ENCODE data around the gene NR1D2.

DNA sequence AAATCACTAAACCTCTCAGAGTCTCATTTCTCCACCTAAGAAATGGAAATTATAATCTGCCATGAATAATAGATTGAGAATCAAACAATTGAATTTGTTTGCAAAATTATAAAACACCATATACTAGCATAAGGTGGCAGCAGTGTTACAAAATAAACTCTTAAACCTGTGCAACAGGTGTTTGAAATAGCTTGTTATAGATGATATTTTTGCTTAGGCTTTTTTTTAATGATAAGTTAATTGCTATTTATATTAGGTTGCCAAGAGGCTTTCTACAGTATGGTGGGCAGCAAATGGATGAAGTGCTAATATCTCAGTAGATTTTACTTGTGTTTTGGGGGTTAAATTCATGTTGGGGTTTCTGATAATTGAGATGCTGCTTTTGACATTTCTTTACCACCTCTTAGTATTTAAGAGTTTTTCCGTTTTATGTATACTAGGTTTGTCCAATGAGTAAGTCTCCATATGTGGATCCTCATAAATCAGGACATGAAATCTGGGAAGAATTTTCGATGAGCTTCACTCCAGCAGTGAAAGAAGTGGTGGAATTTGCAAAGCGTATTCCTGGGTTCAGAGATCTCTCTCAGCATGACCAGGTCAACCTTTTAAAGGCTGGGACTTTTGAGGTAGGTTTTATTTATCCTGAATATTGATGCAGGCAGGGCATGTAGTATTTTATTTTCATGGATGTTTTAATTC is 19.6 kb downstream of the NR1D2 start:
- TF ChIP-seq, protein P1, sequence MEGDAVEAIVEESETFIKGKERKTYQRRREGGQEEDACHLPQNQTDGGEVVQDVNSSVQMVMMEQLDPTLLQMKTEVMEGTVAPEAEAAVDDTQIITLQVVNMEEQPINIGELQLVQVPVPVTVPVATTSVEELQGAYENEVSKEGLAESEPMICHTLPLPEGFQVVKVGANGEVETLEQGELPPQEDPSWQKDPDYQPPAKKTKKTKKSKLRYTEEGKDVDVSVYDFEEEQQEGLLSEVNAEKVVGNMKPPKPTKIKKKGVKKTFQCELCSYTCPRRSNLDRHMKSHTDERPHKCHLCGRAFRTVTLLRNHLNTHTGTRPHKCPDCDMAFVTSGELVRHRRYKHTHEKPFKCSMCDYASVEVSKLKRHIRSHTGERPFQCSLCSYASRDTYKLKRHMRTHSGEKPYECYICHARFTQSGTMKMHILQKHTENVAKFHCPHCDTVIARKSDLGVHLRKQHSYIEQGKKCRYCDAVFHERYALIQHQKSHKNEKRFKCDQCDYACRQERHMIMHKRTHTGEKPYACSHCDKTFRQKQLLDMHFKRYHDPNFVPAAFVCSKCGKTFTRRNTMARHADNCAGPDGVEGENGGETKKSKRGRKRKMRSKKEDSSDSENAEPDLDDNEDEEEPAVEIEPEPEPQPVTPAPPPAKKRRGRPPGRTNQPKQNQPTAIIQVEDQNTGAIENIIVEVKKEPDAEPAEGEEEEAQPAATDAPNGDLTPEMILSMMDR (IDR thresholded peaks at IDR 0.05), result no peak
- TF ChIP-seq POLR2A (IDR thresholded peaks at IDR 0.05), result no peak
- TF ChIP-seq POLR2AphosphoS5 (IDR thresholded peaks at IDR 0.05), result no peak

Measured in breast epithelium (tissue), 3 donors.